CD4-positive, alpha-beta T cell treated with Interleukin-15 for 4 hours (primary cell): ENCODE results near the gene NDFIP2.
"Not testable (repeated sequence)": the region's sequence is repeated elsewhere in the genome, so short reads cannot be mapped to it uniquely, and the experiment has no call there.

Experiments used
- DNase-seq: peaks from one replicate; pipeline ENCODE4 v3.0.0-alpha.2; 2020; ENCODE audit warnings: low spot score

NDFIP2 gene

DNA sequence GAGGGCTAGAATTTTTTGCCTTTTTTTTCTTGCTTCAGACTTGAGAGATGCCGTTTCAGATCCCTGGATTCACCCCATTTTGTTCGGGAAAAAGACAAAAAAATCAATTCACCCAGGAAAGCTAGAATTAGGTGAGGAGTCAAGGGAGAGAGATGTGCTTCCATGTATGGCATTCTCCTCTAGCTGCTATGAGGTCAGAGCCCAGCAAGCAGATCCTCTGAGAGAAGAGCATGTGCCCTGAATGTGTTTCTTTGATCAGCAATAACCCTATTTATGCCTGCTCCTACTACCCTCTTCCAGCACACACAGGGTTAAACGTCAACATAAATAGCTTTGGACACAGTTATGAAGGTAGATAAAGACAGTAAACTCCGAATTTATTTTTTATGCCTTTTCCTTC, 53.6 kb downstream of the NDFIP2 start:
- no peak for DNase-seq

DNA sequence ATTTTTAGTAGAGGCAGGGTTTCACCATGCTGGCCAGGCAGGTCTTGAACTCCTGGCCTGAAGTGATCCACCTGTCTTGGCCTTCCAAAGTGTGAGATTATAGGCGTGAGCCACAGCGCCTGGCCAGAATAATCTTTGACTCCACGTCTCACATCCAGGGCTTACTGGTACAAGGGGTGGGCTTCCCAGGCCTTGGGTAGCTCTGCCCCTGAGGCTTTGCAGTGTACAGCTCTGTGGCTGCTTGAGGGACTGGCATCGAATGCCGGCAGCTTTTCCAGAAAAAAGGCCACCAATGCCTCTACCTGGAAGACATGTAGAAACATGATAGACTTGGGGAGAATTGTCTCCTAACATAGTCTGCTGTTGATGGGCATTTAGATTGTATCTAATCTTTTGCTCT, 57.8 kb downstream of the NDFIP2 start:
- DNase-seq = no peak

DNA sequence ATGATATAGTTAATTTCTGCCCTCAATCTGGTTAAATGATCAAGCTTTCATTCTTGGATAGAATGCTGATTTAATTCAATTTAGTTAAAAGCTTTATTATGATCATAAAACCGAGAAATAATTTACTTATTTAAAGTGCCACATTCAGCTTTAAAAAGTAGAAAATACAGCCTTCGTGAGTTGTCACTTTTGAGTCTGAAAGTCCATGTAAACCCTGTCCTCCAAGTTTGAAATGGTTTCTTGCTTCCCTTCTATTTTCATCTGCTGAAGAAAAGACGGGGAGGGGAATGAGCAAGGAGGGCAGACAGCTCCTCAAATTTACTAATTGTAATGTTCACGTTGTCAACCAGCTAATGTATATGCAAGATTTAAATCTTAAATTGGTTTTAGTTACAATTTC, 59.5 kb downstream of the NDFIP2 start:
- no peak for DNase-seq

DNA sequence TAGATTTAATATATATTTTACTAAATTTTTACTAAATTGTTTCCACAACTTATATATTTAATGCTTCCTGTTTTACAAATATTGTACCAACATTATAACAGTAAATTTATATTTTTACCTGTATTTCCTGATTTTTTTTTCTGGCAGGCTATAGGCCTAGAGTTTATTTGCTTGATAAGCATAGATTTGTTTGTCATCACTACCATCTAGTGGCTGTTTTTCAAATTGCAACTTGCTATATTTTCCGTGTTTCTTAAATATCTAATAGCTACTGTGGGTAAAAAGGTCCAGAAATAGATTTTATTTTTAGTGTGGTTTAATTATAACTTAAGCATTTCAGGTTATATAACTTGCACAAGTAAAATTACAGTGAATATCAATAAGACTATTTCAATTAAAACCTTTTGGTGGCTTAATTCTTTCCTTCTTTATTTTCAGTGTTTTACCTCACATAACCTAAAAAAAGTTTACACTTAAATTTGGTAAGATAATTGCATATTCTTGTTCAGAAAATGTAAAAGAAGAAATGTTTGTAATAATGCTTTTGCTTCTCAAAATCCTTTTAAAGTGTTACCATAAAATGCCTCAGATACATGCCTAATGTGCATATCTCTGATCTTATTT, 60.6 kb downstream of the NDFIP2 start:
- DNase-seq = peak; percentile 74

DNA sequence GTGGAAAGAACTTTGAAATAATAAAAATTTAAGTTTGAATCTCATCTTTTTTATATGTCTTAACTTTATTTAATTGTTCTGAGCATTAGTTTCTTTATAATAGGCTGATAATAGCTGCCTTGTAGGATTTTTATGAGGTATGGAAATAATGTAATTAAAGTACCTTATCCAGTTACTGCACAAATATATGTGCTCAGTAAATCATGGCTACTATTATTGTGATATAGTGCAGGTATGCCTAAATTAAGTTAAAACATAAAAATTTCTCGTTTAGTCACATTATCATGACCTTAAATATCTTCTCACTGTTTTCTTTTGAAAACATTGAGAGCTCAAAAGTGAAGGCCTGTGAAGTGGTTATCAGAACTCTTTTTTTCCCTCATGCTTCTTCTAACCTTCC, 62.9 kb downstream of the NDFIP2 start:
- no peak for DNase-seq

DNA sequence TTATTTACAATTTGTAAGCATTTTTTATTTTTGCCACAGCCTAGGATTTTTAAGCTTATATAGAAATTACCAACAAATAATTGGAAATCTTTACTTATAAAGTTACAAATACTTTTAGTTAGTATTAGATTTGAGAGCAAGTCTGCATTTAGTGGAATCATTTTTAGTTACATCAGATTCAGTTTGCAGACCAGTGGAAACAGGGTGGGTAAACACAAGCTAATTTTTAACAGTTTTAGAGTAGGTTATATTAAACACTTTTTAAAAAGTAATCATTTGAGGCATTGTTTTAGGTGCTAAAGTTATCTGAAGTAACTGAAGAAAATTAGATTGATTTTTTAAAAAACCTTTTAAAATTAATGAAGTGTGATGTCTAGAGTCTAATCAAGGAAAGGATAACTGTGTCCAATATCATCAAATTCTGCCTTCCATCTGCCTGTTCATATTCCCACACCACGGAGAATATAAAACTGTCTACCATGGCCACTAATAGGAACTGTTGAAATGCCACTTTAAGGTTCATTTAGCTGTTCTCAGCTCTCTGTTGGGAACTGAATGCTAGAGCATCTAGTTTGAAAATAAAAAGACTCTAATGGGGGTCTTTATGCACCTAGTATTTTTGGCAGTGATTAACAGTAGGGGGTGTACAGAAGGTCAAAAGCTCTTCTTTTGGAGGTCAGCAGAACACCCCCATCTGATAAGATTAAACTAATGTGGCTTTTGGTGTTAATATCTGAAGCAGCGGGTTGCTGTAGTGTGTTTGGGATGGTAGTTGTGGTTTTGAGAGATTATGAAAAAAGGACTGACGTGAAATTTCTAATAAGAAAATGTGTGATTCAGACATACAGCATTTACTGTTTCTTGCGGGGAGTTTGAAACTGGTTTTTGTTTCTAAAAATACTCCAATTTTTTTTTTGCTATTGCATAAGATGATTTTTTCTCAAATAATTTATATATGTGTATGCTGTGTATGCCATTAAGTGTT, 66.5 kb downstream of the NDFIP2 start:
- no peak for DNase-seq

DNA sequence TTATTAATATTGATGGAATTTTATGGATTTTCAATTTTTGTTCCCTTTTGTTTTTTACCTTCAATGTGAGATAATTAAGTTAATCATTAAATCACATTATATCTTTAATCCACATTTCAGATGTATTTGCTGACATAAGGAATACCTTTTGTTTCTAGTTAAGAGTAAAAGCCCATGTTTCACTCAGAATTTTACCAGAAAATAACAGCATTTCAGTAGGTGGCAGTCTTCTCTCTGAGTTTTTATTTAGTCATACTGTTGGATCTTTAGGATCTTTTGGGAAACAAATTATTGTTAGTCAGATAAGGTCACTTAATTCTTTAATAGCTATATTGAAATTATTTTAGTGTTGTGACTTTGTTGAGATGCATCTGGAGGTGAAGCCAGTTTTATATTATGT, 67.9 kb downstream of the NDFIP2 start:
- DNase-seq = no peak

DNA sequence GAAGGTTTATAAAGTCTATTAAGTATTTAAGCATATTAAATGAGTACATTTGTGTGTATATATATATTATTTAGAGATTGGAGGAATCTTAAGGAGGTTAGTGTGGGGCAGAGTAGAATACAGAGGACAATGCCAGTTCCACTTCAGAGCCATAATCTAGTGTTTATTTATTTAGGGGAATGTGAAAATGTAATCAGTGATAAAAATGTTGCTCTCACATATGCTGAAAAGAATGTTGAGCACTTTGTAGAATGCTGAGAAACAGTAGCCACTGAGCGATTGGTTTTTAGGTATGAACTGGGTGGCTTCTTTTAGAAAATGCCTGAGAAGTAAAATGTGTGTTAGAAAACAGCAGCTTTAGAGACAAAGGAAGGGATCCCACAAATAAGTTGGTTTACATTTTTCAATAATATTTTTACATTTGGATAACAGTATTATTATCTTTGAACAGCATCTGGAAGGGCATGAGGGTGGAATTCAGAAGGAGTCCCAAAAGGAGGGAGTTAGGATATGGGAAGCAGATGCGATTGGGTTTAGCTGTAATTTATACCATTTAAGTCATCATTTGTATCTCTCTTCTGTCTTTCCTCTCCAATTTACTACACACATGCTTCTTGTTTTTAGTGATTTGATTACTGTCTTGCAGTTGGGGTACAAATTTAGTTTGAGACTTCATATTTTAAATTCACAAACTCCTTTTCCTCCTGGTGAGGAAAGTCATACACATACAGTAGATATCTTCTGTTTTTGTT, 68.6 kb downstream of the NDFIP2 start:
- DNase-seq = no peak

DNA sequence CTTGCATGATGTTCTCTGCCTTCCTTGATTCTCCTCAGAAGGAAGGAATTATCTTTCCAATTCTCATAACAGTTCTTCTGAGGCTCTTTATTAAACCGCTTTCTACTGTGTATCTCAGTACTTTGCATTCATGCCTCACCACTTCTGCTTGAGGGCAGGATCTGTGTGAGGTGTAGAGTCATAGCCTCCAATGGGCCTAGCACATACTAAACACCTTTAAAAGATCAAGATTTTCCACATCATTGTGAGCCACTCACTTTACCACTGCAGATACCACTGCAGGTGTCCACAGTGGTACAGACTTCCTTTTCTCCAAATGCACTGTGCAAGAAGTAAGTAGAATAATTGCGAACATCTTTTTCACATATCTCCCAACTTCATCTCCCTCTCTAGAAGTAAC, 76.7 kb downstream of the NDFIP2 start:
- DNase-seq = no peak

DNA sequence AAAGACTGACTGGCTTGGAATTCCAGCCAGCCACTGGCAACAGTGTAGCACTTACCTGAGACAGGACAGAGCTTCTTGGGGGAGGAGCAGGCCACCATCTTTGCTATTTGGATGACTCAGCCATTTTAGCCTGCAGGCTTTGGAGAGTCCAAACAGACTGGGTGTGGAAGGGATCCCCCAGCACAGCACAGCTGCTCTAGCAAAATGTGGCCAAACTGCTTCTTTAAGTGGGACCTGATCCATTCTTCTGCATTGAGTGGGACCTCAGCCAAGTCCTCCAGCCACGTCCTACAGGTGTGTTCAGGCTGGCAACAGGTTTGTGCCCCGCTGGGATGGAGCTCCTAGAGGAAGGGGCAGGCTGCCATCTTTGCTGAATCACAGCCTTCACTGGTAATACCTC, 80.0 kb downstream of the NDFIP2 start:
- DNase-seq = no peak

DNA sequence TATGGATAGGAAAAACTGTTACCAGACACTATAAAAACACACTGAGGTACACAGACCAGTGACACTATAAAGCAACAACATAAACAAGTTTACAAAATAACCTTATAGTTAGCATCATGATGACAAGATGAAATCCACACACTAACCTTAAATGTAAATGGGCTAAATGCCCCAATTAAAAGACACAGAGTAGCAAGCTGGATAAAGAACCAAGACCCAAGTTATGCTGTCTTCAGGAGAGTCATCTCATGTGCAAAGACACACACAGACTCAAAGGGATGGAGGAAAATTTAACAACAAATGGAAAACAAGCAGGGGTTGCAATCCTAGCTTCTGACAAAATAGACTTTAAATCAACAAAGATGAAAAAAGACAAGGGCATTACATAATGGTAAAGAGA, 81.6 kb downstream of the NDFIP2 start:
- DNase-seq = no peak

DNA sequence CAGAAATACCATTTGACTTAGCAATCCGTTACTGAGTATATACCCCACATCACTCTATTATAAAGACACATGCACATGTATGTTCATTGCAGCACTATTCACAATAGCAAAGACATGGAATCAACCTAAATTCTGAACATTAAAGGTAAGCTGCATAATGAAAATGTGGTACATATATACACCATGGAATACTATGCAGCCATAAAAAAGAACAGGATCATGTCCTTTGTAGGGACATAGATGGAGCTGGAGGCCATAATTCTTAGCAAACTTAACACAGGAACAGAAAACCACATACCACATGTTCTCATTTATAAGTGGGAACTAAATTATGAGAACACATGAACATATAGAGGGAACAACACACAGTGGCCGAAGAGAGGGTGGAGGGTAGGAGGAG, 85.2 kb downstream of the NDFIP2 start:
- no peak for DNase-seq

DNA sequence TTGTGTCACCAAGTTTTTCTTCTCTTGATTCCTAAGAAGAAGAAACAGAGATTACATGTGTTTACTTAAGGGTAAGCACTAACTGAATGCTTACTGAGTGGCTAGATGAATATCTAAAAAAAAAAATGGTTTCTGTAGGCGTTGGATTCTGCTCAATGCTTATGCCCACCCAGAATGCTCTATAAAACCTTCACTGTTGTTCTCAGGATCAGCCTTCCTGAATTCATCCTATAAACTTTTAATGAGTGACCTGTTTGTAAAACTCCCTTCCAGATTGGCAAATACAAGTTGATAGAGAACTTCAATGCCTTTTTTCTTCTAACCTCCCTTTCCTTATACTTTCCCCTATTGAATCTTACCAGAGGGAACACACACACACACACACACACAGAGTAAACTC, 90.2 kb downstream of the NDFIP2 start:
- no peak for DNase-seq

DNA sequence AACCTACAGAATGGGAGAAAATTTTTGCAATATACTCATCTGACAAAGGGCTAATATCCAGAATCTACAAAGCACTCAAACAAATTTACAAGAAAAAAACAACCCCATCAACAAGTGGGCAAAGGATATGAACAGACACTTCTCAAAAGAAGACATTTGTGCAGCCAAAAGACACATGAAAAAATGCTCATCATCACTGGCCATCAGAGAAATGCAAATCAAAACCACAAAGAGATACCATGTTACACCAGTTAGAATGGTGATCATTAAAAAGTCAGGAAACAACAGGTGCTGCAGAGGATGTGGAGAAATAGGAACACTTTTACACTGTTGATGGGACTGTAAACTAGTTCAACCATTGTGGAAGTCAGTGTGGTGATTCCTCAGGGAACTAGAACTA, 92.9 kb downstream of the NDFIP2 start:
- not testable (repeated sequence) for DNase-seq

DNA sequence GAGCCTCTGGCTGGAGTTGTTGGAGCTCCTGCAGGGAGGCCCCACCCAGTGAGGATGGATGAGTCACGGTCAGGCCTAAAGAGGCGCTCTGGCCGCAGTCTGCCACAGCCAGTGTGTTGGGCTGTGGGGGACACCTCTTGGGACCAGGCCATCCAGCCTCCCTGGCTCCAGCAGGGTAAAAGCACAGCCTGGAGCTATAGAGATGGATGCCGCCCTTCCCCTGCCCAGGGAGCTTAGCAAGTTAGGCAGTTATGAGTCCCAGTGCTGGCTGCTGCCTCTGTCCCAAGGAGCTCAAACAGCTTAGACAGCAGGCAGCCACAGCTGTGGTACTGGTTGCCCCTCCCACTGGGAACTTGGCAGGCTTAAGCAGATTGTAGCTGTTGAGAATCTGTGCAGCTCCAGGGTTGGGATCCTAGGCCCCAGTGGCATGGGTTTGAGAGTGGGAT, 100.9 kb downstream of the NDFIP2 start:
- DNase-seq = no peak

DNA sequence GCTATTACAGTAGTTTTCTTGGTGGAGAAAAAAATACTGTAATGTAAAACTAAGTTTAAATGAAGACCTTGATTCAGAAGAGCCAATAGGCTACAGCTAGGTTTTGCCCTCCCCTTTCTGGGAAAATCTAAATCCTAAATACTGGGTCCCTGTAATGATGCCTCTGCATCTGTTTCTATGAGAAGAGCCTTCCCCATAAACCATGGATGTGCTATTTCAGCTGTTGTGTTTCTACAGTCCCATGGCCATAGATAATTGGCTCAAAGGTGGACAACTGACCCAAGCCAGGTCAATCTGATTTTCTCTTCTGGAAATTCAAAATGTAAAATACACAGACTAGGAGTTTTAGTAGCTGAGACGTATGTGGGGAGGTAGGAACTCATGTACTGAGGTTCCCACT, 101.9 kb downstream of the NDFIP2 start:
- no peak for DNase-seq

DNA sequence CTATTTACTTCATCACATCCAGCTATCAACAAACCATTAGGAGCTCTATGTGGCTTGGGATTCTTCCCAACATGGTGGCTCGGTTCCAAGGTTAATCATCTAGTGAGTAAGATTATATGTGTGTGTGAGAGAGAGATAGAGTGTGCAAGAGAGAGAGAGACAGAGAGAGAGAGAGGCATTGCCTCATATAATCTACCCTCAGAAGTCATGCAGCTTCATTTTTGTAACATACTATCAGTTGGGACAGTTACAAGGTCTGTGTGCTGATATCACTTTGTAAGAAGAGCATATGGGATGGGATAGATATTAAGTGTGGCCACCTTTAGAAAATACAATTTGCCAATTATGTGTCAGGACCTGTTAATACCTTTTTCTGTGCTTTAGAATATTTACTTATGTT, 104.1 kb downstream of the NDFIP2 start:
- no peak for DNase-seq

DNA sequence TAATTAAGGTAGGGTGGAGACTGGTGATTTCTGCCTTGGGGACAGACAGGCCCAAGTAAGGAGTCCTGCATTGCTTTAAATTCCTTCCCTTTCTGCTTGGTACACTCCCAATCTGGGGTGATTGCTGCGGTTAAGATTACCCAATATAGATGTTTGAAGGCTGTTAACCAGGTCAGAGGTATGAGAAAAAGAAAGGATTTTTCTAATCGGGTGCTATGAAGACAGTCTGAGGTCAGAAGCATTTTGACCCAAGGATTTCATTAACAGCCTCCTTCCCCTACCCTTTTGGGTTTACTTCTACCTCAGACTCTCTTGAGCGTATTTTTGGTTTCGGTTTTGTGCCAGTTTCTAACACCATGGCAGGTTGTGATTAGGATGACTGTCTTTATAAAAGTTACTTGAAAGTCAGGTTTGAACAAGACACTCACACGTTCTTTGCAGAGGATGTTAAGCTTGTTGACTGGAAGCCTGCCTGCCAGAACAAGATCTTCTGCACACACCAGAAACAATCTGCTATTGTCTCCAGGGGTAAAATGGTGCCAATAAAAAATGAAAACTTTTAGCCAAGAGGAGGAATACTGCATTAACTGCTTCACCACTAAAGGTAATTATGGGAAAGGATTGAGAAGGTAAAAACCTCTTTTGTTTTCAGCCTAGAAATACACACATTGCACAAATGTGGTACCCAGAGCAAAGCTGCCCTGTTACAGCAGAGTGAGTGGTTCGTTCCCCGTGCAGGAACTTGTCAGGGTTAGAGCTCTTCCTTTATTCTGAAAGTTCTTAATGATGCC, 108.8 kb downstream of the NDFIP2 start:
- no peak for DNase-seq

DNA sequence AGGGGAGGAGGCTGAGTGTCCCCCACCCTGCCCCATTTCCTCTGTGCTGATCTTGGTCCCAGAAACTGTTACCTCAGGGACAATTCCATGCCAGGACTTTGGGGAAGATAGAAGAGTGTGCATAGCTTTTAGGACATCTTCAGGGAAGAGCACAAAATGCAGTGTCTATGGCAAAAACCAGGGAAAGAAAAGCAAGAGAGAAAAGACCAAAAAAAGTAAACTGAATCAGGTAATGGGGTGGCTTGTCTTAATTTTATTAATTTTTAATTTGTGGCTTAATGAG, 109.4 kb downstream of the NDFIP2 start:
- DNase-seq = no peak

DNA sequence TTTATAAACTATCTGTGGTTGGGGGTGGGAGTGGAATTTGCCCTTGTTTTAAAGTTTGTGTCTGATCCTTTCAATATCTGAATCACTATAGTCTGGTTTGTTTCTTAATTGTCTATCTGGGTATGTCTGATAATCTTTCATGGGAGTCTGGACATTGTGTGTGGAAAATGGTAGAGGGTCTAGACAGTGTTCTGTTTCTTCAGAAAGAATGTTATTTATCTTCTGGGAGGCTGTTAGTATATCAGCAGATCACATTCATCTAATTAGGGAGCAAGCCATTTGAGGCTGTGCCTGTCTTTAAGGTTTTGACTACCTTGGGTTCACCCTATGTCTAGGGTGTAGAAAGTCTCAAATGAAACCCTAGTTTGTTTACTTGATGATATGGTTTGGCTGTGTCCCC, 110.5 kb downstream of the NDFIP2 start:
- no peak for DNase-seq

DNA sequence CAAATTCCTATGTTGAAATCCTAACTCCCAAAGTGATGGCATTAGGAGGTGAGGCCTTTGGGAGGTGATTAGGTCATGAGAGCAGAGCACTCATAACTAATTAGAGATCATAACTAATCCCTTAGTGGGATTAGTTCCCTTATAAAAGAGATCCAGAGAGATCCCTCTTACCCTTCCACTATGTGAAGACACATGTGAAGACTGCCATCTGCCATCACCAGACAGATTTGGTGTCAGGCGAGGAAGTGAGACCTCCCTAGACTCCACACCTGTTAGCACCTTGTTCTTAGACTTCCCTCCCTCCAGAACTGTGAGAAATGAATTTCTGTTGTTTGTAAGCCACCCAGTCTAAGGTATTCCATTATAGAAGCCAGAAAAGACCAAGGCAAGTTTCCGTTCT, 112.2 kb downstream of the NDFIP2 start:
- no peak for DNase-seq

DNA sequence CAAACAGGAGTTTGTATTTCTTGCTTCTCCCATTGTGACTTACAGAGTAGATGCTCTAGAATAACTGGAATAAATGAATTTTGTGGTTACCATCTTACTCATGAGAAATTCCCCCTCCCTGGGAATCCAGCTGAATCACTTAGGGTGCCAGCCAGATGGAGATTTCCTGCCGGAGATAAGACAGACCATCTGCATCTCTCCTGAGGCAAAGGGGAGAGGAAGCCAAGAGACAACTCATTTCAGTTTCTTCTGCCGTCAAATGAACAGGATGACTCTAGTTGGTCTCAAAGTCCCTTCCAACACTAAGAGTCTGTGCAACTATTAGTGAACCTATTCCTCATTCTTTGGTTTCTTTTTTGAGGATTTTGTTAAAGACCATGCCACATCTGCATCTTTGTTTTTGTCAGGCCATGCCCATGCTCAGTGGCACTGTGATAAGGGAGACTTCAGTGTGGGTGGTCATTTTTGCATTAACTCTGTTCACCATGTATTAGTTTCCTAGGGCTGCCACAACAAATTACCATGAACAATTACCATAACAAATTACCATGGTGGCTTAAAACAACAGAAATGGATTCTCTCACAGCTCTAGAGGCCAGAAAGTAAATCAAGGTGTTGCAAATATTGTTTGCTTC, 112.8 kb downstream of the NDFIP2 start:
- no peak for DNase-seq
